Measurements from ENCODE around the gene POPDC2.

Gene POPDC2

GRCh38 chr3:119664370-119664769 lies 4.0 kb upstream of the POPDC2 start:
- H3K4me3 ChIP-seq (ENCODE audit: low read depth, low read length) = no peak overlapping the region
- H3K36me3 ChIP-seq (replicated peaks) = no peaks in the 10 kb centered on the region
- H3K27ac ChIP-seq = peak overlapping the region; percentile 35
- H3K27me3 ChIP-seq (replicated peaks) = no peaks in the 10 kb centered on the region
- in situ Hi-C loops (cut with HindIII; ENCODE audit: low pct_ligation_motif_present, low sequenced_read_pairs) = no loop called here
- peak; percentile 18 for DNase-seq
- TF ChIP-seq, protein P1, sequence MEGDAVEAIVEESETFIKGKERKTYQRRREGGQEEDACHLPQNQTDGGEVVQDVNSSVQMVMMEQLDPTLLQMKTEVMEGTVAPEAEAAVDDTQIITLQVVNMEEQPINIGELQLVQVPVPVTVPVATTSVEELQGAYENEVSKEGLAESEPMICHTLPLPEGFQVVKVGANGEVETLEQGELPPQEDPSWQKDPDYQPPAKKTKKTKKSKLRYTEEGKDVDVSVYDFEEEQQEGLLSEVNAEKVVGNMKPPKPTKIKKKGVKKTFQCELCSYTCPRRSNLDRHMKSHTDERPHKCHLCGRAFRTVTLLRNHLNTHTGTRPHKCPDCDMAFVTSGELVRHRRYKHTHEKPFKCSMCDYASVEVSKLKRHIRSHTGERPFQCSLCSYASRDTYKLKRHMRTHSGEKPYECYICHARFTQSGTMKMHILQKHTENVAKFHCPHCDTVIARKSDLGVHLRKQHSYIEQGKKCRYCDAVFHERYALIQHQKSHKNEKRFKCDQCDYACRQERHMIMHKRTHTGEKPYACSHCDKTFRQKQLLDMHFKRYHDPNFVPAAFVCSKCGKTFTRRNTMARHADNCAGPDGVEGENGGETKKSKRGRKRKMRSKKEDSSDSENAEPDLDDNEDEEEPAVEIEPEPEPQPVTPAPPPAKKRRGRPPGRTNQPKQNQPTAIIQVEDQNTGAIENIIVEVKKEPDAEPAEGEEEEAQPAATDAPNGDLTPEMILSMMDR (IDR thresholded peaks at IDR 0.05; ENCODE audit: low read depth, low read length, missing control alignments) = no peak

GRCh38 chr3:119663885-119664284 lies 3.5 kb upstream of the POPDC2 start:
- Histone ChIP-seq H3K27ac (peak overlapping the region; percentile 35), H3K36me3 (replicated peaks) (no peaks in the 10 kb centered on the region), H3K4me3 (ENCODE audit: low read depth, low read length) (no peak overlapping the region), H3K27me3 (replicated peaks) (no peaks in the 10 kb centered on the region)
- in situ Hi-C loops (cut with HindIII; ENCODE audit: low pct_ligation_motif_present, low sequenced_read_pairs) = no loop called here
- TF ChIP-seq, protein P1 (IDR thresholded peaks at IDR 0.05; ENCODE audit: low read depth, low read length, missing control alignments) = no peak
- DNase-seq = no peak

GRCh38 chr3:119662604-119663373 lies 2.4 kb upstream of the POPDC2 start:
- Histone ChIP-seq H3K27me3 (replicated peaks) (no peaks in the 10 kb centered on the region), H3K4me3 (ENCODE audit: low read depth, low read length) (no peak overlapping the region), H3K27ac (no peak overlapping the region), H3K36me3 (replicated peaks) (no peaks in the 10 kb centered on the region)
- DNase-seq = no peak
- TF ChIP-seq, protein P1 (IDR thresholded peaks at IDR 0.05; ENCODE audit: low read depth, low read length, missing control alignments) = peak; percentile 28
- in situ Hi-C loops (cut with HindIII; ENCODE audit: low pct_ligation_motif_present, low sequenced_read_pairs) = no loop called here

DNA sequence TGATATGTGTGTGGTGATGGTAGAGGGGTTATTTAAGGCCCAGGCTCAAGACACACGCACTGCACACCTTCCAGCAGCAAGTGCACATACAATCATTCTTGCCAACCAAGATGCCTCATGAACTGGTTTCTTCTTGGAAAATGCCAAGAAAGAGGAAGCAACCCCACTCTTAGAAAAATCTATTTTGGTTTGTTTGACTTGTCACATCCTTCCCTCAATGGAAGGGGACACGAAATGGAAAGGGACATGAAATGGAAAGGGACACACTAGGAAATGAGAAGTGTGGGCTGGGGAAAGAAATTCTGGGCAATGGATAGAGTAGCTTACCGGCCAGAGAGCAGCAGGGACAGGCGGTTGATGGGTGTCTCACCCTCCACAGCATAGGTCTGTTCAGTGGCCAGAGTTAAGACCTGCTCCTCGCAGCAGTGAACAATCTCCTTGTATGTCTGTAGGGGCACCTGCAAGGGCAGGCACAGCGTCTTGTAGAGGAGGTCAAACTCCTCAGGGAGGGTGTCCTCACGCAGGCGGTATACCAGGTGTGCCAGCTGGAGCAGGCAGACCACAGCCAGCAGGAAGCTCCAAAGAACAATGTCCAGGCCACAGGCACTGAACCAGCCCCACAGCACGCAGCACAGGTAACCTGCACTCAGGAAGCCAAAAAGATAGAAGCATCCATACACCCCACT lies 640 bp downstream of the POPDC2 start:
- TF ChIP-seq, protein P1 (IDR thresholded peaks at IDR 0.05; ENCODE audit: low read depth, low read length, missing control alignments) = no peak
- in situ Hi-C loops (cut with HindIII; ENCODE audit: low pct_ligation_motif_present, low sequenced_read_pairs) = no loop called here
- DNase-seq = no peak
- no peaks in the 10 kb centered on the region for H3K36me3 ChIP-seq (replicated peaks)
- H3K4me3 ChIP-seq (ENCODE audit: low read depth, low read length) = no peak overlapping the region
- H3K27me3 ChIP-seq (replicated peaks) = no peaks in the 10 kb centered on the region
- H3K27ac ChIP-seq = no peak overlapping the region

DNA sequence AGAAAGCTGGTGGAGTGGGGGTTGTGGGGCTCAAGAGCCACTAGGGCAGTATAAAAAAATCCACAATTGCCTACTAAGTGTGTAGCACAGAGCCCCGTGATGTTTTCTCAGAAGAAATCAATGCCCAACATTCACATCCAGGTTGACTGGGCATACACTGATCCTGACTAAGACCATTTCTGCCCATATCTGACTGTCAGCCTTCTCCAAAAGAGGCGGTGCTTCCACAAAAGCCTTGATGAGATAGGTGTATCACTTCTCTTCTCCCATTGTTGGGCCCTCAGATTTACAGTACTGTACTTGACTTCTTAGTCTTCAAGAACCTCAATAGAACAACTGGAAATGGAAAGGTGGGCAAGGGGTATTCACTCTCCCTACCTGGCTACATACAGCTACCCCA lies 1.4 kb downstream of the POPDC2 start:
- Histone ChIP-seq H3K36me3 (replicated peaks) (no peaks in the 10 kb centered on the region), H3K4me3 (ENCODE audit: low read depth, low read length) (no peak overlapping the region), H3K27ac (no peak overlapping the region), H3K27me3 (replicated peaks) (no peaks in the 10 kb centered on the region)
- in situ Hi-C loops (cut with HindIII; ENCODE audit: low pct_ligation_motif_present, low sequenced_read_pairs) = no loop called here
- DNase-seq = no peak
- TF ChIP-seq, protein P1 (IDR thresholded peaks at IDR 0.05; ENCODE audit: low read depth, low read length, missing control alignments) = no peak

Data from brain microvascular endothelial cell (primary cell).